GM19397 (cell line): ENCODE measurements around the gene NDUFS1.
"Not testable (repeated sequence)": the region's sequence is repeated elsewhere in the genome, so short reads cannot be mapped to it uniquely, and the experiment has no call there.

Source experiments
- ATAC-seq: cut with Tn5 transposase; IDR thresholded peaks from one replicate; pipeline ENCODE4 v1.9.1; 2021; ENCODE audit warnings: mild to moderate bottlenecking, moderate library complexity; ENCODE audit not compliant: unreplicated experiment

NDUFS1 gene

DNA sequence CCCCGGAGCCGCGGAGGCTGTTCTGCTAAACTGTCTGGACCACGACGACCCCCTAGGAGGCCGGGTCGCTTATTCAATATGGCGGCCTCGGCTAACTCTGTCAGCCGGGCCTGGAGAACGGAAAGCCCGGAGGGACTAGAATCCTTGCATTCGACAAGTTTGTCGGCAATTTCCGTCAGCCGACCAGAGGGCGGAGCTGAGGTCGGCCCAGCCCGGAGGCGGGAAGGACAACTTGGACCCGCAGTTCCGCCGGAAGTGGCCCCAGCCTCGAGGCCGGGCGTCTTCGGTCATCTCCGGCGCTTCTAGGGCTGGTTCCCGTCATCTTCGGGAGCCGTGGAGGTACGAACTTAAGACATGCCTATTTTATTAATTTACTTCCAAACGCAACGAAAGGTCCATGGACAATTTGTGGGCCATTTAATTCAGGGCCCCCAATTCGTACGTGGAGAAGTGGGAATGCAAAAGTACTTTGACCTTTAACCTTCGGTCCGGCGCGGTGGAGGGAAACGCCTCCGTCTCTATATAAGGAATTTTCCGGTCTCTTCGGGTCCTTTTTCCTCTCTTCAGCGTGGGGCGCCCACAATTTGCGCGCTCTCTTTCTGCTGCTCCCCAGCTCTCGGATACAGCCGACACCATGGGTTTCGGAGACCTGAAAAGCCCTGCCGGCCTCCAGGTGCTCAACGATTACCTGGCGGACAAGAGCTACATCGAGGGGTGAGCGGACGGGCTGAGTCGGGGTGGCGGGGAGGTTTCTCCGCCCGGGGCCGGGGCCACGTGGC lies at the start of gene NDUFS1, which contains the start of gene EEF1B2:
TSS of gene NDUFS1 (minus strand) at position 99 of the 779 bp plus-strand sequence. CDS start 5,766 bp downstream, outside the sequence.
TSS of gene EEF1B2 (plus strand) at position 550 of the 779 bp plus-strand sequence. CDS start at position 635, 85 bp downstream.
- peak; percentile 89 for ATAC-seq

DNA sequence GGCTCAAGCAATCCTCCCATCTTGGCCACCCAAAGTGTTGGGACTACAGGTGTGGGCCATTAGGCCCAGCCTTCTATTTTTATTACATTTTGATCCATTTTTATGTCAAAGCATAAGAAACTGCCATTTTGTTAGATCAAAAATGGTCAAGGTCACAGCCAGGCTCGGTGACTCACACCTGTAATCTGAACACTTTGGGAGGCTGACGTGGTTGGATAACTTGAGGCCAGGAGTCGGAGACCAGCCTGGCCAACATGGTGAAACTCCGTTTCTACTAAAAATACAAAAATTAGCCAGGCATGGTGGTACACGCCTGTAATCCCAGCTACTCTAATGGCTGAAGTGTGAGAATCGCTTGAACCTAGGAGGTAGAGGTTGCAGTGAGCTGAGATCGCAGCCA lies 49.7 kb upstream of the NDUFS1 start:
- no peak for ATAC-seq

DNA sequence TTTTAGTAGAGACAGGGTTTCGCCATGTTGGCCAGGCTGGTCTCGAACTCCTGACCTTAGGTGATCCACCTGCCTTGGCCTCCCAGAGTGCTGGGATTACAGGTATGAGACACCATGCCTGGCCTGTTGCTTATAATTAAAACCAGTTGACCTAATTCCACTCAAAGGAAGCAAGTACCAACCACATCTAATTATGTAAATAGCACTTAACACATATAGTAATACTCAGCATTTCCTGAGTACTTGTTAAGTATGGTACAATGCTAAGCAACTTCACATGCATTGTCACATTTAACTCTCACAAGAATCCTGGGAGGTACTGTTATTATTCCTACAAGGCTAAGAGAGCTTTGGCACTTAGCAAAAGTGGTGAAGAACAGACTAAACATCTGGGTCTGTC lies 48.1 kb upstream of the NDUFS1 start:
- ATAC-seq, result not testable (repeated sequence)

DNA sequence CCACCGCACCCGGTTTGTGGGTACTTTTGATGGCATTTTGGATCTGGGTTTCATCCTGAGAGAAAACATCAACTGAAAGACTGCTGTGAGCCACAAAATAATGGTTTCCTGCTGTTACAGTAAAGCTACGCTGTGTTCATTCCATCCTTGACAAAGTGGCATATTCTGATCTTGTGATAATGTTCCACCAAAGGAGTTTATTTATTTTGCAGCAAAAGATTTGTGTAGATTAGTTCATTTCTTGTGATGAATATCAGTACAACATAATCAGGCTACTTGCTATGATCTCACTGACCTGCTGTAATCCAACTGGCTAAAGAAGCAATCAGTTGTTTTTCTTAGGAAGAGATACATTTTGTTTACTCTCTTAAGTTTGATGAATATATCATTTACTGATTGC lies 45.5 kb upstream of the NDUFS1 start:
- ATAC-seq, result no peak

- no peak for ATAC-seq
Observed at GRCh38 chr2:206203331-206203730, 44.1 kb upstream of the NDUFS1 start.

DNA sequence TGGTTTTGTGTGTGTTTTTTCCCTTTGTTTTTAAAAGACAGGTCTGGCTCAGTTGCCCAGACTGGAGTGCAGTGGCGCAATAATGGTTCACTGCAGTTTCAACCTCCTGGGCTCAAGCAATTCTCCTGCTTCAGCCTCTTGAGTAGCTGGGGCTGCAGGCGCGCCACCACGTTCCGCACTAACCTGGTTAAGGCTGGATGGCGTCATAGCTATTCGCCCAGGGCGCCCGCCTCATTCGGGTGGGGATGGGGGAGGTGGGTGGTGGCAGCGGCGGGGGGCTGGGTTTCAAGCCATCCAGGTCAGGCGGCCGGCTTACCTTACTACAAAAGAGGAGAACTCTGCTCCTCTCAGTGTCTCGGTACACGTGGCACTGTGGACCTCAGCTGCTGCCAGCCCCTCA lies 43.2 kb upstream of the NDUFS1 start:
- ATAC-seq, result no peak

- ATAC-seq, result no peak
Observed at GRCh38 chr2:206201075-206201848, 42.0 kb upstream of the NDUFS1 start.

- ATAC-seq, result no peak
Observed at GRCh38 chr2:206198677-206199076, 39.4 kb upstream of the NDUFS1 start.

DNA sequence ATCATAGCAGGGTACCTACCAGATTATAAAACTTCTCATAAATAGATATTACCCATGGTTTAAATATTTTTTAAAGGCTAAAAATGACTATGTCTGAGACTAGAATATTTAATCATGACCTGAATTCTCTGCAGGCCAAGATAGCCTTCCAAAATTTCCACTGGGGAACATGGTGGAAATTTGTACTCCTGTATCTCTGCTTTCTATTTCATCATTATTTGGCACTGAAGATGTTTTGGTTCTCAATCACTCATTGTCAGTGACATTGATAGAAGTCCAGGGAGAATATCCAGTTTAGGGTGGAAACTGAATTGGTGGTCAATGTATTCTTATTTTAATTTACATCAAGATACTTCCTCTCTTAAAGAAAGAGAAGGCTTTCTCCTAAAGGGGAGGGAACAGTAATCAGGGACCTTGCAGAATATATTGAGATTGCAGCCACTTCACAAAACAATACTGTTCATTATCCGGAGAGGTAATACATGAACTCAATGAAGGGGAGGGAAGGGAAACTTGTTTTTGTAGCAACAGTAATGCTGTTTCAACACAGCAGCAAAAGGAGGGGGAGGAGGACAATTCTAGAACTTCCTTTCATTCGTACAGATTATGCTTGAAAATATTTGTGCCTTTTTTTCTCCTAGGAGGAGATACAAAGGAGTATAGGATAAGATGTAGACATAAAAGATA lies 34.6 kb upstream of the NDUFS1 start:
- ATAC-seq, result no peak

- no peak for ATAC-seq
Observed at GRCh38 chr2:206192157-206192556, 32.9 kb upstream of the NDUFS1 start.

DNA sequence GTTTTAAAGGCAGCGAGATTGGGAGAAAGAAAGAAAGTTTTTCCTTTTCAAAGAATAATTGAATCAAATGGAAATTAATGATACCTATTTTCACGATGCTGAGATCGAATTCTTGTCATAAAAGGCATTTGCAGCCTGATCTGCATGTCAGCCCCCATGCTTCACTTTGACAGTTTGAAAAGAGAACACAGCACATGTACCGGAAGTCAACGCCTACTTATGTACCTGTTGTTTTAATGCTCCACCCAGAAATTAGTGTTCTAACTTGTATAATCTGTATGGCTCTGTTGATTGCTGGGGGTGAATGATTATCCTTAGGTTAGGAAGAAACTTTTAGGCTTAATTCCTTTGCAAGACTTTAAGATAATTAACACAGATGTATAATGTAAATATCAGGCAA lies 31.4 kb upstream of the NDUFS1 start:
- no peak for ATAC-seq

- no peak for ATAC-seq
Observed at GRCh38 chr2:206190111-206190510, 30.9 kb upstream of the NDUFS1 start.

DNA sequence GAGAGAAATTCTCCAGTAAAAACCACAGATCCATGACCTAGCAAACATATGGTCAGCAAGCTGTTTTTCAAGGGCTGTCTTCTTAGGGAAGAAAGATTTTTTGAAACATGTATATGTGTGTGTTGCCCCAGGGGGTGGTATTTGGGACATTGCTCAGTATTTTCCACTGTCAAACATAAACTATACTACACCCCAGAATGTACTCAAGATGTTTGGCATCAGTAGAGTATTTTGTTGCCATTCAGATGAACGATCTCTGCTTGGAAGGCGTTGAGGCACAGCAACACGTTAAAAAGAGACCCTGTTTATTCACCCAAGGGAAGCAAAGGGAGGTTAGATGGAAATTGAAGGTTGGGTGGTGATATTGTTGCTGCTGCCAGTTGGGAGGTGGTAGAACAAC lies 30.4 kb upstream of the NDUFS1 start:
- no peak for ATAC-seq

DNA sequence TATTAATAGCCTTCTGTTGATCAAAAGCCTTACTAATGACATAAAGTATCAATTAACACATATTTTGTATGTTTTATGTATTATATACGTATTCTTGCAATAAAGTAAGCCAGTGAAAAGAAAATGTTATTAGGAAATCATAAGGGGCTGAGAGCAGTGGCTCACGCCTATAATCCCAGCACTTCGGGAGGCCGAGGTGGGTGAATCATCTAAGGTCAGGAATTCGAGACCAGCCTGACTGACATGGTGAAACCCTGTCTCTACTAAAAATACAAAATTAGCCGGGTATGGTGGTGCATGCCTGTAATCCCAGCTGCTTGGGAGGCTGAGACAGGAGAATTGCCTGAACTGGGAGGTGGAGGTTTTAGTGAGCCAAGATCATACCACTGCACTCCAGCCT lies 22.3 kb upstream of the NDUFS1 start:
- ATAC-seq, result not testable (repeated sequence)

GRCh38 chr2:206176901-206177300 lies 17.7 kb upstream of the NDUFS1 start:
- ATAC-seq, result no peak

DNA sequence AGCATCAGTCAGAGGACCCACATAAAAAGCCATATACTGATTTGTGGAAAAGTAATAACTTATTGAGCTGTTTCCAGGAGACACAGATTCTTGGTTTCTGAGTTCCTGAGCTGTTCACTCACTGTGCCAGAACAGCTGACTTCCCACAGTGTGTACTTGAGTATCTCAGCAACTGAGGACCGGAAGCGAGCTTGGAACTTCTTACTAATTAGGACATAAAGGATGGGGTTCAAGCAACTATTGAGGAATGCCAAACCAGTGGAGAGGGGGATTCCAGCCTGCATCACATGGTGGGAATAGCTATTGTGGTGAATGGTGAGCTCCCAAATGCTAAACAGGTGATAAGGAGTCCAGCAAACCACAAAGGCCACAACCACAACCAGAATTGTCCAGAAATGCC lies 16.9 kb upstream of the NDUFS1 start:
- ATAC-seq, result no peak

DNA sequence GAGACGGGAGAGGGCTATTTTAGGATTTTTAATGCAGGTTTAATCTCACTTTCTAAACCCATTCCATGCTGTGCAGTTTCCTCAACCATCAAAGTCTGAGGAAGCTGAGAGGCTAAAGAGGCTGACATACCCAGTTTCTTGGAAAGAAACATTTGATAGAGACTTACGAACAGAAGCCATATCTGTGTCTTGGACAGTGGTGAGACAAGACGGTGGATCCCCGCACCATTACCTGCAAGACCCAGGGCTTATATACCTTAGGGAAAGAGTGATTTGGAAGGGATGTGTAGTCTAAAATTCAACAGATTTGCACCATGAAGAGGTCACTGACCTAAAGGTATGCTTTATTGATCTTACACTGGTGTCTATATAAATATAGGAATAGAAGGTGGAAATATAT lies 13.9 kb upstream of the NDUFS1 start:
- no peak for ATAC-seq

GRCh38 chr2:206171624-206172397 lies 12.6 kb upstream of the NDUFS1 start:
- not testable (repeated sequence) for ATAC-seq

GRCh38 chr2:206168230-206168629 lies 9.0 kb upstream of the NDUFS1 start:
- not testable (repeated sequence) for ATAC-seq

DNA sequence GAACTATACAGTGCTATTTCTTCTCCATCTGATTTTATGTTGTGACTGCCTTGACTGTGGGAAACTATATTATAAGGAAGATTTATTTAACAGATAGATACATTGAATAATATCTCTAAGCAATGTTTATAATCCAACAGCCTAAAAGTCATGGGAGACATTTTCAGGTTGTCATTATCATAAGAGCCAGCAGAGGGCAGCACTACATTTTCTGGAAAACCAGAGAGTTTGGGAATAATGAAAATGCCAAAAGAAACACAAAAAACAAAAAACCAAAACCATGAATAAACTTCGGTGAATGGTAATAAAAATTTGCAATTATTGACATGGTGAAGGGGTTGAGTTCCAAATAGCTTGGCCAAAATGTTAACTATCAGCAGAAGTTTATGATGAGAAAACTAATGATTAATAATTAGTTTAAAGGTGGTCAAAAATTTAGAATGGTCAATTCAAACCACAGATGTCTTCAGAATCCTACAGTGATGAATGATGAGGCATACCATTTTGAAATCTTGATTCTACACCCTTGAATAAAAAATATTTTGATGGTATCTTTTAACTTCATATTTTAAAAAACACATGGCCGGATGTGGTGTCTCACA lies 5.1 kb upstream of the NDUFS1 start:
- ATAC-seq, result no peak
